SK-N-SH (cell line): ENCODE data around the gene WWP2.

Experiments
- CHD2 ChIP-seq: fragments of 150-350 bp; IDR thresholded peaks from 2 replicates; pipeline ENCODE4 v1.6.1; 2018; ENCODE audit warnings: low read length; ENCODE audit not compliant: partially characterized antibody
- ELF1 ChIP-seq: IDR thresholded peaks from 2 replicates; pipeline ENCODE4 v1.4.0; 2012
- SIN3A ChIP-seq: IDR thresholded peaks from 2 replicates; pipeline ENCODE4 v1.6.1; 2012; ENCODE audit warnings: low read depth, mild to moderate bottlenecking, low read length, moderate library complexity, borderline replicate concordance
- TF ChIP-seq, protein P1 (sequence below): IDR thresholded peaks from 2 replicates; pipeline ENCODE4 v1.6.1; 2012; ENCODE audit warnings: mild to moderate bottlenecking, low read depth, low read length, moderate library complexity
- TF ChIP-seq, protein P2 (sequence below): IDR thresholded peaks from 2 replicates; pipeline ENCODE4 v1.4.0; 2012; ENCODE audit warnings: low read depth

DNA sequence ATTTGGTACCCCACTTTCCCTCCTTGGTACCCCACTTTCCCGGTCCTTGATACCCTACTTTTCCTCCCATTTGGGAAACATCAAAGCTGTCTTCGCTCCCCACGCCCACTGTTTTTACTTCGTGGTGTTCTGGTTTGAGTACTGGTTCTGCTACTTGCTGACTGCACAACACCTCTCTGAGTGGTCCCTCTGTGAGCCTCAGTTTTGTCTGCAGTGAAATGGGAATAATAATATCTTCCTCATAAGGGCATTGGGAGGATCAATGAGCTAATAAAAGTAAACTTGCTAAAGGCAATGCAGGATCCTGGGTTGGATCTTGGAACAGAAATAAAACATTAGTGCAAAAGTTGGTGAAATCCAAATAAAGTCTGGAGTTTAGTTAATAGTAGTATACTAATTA is 119.0 kb downstream of the WWP2 start:
- TF ChIP-seq SIN3A (no peak), CHD2 (no peak), ELF1 (no peak)
- TF ChIP-seq, protein P1, sequence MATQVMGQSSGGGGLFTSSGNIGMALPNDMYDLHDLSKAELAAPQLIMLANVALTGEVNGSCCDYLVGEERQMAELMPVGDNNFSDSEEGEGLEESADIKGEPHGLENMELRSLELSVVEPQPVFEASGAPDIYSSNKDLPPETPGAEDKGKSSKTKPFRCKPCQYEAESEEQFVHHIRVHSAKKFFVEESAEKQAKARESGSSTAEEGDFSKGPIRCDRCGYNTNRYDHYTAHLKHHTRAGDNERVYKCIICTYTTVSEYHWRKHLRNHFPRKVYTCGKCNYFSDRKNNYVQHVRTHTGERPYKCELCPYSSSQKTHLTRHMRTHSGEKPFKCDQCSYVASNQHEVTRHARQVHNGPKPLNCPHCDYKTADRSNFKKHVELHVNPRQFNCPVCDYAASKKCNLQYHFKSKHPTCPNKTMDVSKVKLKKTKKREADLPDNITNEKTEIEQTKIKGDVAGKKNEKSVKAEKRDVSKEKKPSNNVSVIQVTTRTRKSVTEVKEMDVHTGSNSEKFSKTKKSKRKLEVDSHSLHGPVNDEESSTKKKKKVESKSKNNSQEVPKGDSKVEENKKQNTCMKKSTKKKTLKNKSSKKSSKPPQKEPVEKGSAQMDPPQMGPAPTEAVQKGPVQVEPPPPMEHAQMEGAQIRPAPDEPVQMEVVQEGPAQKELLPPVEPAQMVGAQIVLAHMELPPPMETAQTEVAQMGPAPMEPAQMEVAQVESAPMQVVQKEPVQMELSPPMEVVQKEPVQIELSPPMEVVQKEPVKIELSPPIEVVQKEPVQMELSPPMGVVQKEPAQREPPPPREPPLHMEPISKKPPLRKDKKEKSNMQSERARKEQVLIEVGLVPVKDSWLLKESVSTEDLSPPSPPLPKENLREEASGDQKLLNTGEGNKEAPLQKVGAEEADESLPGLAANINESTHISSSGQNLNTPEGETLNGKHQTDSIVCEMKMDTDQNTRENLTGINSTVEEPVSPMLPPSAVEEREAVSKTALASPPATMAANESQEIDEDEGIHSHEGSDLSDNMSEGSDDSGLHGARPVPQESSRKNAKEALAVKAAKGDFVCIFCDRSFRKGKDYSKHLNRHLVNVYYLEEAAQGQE = no peak
- TF ChIP-seq, protein P2, sequence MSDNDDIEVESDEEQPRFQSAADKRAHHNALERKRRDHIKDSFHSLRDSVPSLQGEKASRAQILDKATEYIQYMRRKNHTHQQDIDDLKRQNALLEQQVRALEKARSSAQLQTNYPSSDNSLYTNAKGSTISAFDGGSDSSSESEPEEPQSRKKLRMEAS = no peak
